ENCODE results near the gene GRIN2A. TPM values are rescaled to one million over a fixed set of nuclear protein-coding genes. Genes with fewer than 3 reads are reported as not detected.

The GRIN2A gene
- total RNA-seq, 2 experiments from 2014 or later: not detected

- TF ChIP-seq, protein P1, sequence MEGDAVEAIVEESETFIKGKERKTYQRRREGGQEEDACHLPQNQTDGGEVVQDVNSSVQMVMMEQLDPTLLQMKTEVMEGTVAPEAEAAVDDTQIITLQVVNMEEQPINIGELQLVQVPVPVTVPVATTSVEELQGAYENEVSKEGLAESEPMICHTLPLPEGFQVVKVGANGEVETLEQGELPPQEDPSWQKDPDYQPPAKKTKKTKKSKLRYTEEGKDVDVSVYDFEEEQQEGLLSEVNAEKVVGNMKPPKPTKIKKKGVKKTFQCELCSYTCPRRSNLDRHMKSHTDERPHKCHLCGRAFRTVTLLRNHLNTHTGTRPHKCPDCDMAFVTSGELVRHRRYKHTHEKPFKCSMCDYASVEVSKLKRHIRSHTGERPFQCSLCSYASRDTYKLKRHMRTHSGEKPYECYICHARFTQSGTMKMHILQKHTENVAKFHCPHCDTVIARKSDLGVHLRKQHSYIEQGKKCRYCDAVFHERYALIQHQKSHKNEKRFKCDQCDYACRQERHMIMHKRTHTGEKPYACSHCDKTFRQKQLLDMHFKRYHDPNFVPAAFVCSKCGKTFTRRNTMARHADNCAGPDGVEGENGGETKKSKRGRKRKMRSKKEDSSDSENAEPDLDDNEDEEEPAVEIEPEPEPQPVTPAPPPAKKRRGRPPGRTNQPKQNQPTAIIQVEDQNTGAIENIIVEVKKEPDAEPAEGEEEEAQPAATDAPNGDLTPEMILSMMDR (conservative IDR thresholded peaks at IDR 0.05; ENCODE audit: low read length): no peak
- TF ChIP-seq EZH2phosphoT487 (IDR thresholded peaks at IDR 0.05; ENCODE audit: borderline replicate concordance, low read depth, low read length): no peak
- no peak overlapping the region for H3K4me2 ChIP-seq (ENCODE audit: low read length)
- no TSS peak for BruUV-seq (replicated peaks)
- no peaks in the 10 kb centered on the region for H3K4me1 ChIP-seq (ENCODE audit: insufficient read depth, low read length, poor library complexity, severe bottlenecking)
- H3K9me2 ChIP-seq (ENCODE audit: insufficient read depth, low read length): no peaks in the 10 kb centered on the region
- ChIA-PET POLR2A (interaction anchor here (0.5 to 0.6 kb wide), 2 partner anchors 317 to 382 kb away, joined by 4 to 8 read pairs; no protein-coding TSS in a partner anchor), CTCF (ENCODE audit: unreplicated experiment) (no interaction called here)
- H3K9me3 ChIP-seq (ENCODE audit: low read length): no peaks in the 10 kb centered on the region
- H3K79me2 ChIP-seq (ENCODE audit: insufficient read depth, low read depth, low read length): no peaks in the 10 kb centered on the region
- H3K4me3 ChIP-seq (ENCODE audit: low read depth, low read length, poor library complexity, severe bottlenecking): no peak overlapping the region
- no peaks in the 10 kb centered on the region for H3K36me3 ChIP-seq (ENCODE audit: insufficient read depth, low read length)
- no peak overlapping the region for H3K27ac ChIP-seq (ENCODE audit: low read depth, low read length, poor library complexity, severe bottlenecking)
- intact Hi-C loops (cut with micrococcal nuclease; ENCODE audit: unreplicated experiment): no loop called here
- no peak overlapping the region for H2AFZ ChIP-seq (ENCODE audit: low read length)
- no peaks in the 10 kb centered on the region for H4K20me1 ChIP-seq (ENCODE audit: insufficient read depth, low read length)
- DNase-seq (ENCODE audit: low spot score): no peak
These were observed 268.5 kb downstream of the GRIN2A start for GRCh38 chr16:9913604-9914326.

DNA sequence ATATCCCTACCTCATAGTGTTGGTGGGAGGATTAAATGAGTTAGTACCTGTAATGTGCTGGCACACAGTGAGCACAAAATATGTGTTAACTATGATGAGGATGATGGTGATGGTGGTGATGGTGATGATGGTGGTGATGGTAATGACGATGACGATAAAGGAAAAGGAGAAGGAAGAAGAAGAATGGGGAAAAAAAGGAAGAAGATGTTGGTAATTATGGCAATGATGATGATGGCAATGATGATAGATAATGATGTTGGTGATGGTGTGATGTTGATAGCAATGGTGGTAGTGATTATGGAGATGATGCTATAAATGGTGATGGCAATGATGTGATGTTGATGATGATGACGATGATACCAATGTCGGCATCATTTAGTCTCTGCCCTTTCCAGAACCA, 270.2 kb downstream of the GRIN2A start:
- H3K4me2 ChIP-seq (ENCODE audit: low read length): no peak overlapping the region
- no peak overlapping the region for H3K27ac ChIP-seq (ENCODE audit: low read depth, low read length, poor library complexity, severe bottlenecking)
- H3K4me3 ChIP-seq (ENCODE audit: low read depth, low read length, poor library complexity, severe bottlenecking): no peak overlapping the region
- H2AFZ ChIP-seq (ENCODE audit: low read length): no peak overlapping the region
- TF ChIP-seq, protein P1 (conservative IDR thresholded peaks at IDR 0.05; ENCODE audit: low read length): no peak
- TF ChIP-seq EZH2phosphoT487 (IDR thresholded peaks at IDR 0.05; ENCODE audit: borderline replicate concordance, low read depth, low read length): no peak
- no peaks in the 10 kb centered on the region for H3K79me2 ChIP-seq (ENCODE audit: insufficient read depth, low read depth, low read length)
- H4K20me1 ChIP-seq (ENCODE audit: insufficient read depth, low read length): no peaks in the 10 kb centered on the region
- POLR2A ChIA-PET: no interaction called here
- no peaks in the 10 kb centered on the region for H3K36me3 ChIP-seq (ENCODE audit: insufficient read depth, low read length)
- no peaks in the 10 kb centered on the region for H3K4me1 ChIP-seq (ENCODE audit: insufficient read depth, low read length, poor library complexity, severe bottlenecking)
- CTCF ChIA-PET (ENCODE audit: unreplicated experiment): no interaction called here
- no TSS peak for BruUV-seq (replicated peaks)
- H3K9me2 ChIP-seq (ENCODE audit: insufficient read depth, low read length): no peaks in the 10 kb centered on the region
- intact Hi-C loops (cut with micrococcal nuclease; ENCODE audit: unreplicated experiment): no loop called here
- no peak for DNase-seq (ENCODE audit: low spot score)
- no peaks in the 10 kb centered on the region for H3K9me3 ChIP-seq (ENCODE audit: low read length)

GRCh38 chr16:9911231-9911630, 271.0 kb downstream of the GRIN2A start:
- Histone ChIP-seq H3K4me3 (ENCODE audit: low read depth, low read length, poor library complexity, severe bottlenecking) (no peak overlapping the region), H3K9me3 (ENCODE audit: low read length) (no peaks in the 10 kb centered on the region), H2AFZ (ENCODE audit: low read length) (no peak overlapping the region), H3K4me2 (ENCODE audit: low read length) (no peak overlapping the region), H3K4me1 (ENCODE audit: insufficient read depth, low read length, poor library complexity, severe bottlenecking) (no peaks in the 10 kb centered on the region), H3K27ac (ENCODE audit: low read depth, low read length, poor library complexity, severe bottlenecking) (no peak overlapping the region), H3K79me2 (ENCODE audit: insufficient read depth, low read depth, low read length) (no peaks in the 10 kb centered on the region), H4K20me1 (ENCODE audit: insufficient read depth, low read length) (no peaks in the 10 kb centered on the region), H3K9me2 (ENCODE audit: insufficient read depth, low read length) (no peaks in the 10 kb centered on the region), H3K36me3 (ENCODE audit: insufficient read depth, low read length) (no peaks in the 10 kb centered on the region)
- DNase-seq (ENCODE audit: low spot score): no peak
- ChIA-PET CTCF (ENCODE audit: unreplicated experiment) (no interaction called here), POLR2A (no interaction called here)
- intact Hi-C loops (cut with micrococcal nuclease; ENCODE audit: unreplicated experiment): no loop called here
- no peak for TF ChIP-seq EZH2phosphoT487 (IDR thresholded peaks at IDR 0.05; ENCODE audit: borderline replicate concordance, low read depth, low read length)
- TF ChIP-seq, protein P1 (conservative IDR thresholded peaks at IDR 0.05; ENCODE audit: low read length): no peak
- BruUV-seq (replicated peaks): no TSS peak

Data from OCI-LY7 (cell line).